HG02973 (cell line): Measurements from ENCODE around the gene FAM131A.

ENCODE experiments used
- ATAC-seq: cut with Tn5 transposase; IDR thresholded peaks from one replicate; pipeline ENCODE4 v1.9.1; 2021; ENCODE audit warnings: moderate library complexity; ENCODE audit not compliant: unreplicated experiment

The FAM131A gene, protein sequence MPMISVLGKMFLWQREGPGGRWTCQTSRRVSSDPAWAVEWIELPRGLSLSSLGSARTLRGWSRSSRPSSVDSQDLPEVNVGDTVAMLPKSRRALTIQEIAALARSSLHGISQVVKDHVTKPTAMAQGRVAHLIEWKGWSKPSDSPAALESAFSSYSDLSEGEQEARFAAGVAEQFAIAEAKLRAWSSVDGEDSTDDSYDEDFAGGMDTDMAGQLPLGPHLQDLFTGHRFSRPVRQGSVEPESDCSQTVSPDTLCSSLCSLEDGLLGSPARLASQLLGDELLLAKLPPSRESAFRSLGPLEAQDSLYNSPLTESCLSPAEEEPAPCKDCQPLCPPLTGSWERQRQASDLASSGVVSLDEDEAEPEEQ

DNA sequence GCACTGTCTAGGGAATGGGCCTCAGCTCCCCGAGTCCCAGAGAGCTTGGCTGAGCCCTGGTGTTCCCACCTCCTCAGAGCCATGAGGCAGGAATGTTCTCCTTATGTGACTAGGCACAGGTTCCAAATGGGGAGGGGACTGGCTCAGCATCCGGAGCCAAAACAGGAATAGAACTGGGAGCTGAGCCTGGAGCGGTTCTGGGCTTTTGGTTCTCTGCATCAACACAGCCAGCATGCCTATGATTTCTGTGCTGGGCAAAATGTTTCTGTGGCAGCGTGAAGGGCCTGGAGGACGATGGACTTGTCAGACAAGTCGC, at the start of gene FAM131A:
FAM131A (plus strand) TSS at position 202 of the 316 bp plus-strand sequence; CDS start at position 233, 31 bp downstream.
- ATAC-seq: no peak

DNA sequence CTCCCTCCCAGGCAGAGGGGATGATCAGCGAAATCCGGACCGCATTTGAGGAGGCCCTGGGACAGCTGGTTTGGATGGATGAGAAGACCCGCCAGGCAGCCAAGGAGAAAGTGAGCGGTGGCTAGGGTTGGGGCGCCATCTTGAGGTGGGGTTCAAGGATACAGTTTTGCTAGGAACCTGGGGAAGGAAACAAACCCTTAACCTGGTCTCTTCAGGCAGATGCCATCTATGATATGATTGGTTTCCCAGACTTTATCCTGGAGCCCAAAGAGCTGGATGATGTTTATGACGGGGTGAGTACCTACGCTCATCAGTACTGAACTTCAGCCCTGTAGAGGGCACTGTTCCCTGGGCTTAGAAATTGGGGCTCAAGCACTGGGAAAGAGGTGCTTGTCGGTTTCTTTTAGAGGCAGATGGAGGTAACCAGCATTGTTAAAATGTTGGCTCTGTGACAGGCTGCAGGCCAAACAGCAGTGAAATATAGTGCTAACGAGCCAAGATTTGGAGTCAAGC, 47.9 kb upstream of the FAM131A start:
- no peak for ATAC-seq

DNA sequence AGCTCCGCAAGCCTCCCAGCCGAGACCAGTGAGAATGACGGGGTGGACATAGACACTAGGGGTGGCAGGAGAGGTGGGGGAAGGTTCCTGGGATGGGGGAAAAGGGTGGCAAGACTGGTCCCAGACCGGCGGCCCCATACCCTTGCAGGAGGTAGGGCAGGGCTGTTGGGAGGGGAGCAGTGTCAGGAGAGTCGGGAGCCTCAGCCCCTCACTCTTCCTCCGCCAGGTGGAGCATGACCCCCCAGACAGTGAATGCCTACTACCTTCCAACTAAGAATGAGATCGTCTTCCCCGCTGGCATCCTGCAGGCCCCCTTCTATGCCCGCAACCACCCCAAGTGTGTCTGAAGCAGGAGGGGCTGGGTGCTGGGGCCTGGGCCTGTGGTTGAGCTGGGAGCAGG, 47.1 kb upstream of the FAM131A start:
- ATAC-seq: no peak

DNA sequence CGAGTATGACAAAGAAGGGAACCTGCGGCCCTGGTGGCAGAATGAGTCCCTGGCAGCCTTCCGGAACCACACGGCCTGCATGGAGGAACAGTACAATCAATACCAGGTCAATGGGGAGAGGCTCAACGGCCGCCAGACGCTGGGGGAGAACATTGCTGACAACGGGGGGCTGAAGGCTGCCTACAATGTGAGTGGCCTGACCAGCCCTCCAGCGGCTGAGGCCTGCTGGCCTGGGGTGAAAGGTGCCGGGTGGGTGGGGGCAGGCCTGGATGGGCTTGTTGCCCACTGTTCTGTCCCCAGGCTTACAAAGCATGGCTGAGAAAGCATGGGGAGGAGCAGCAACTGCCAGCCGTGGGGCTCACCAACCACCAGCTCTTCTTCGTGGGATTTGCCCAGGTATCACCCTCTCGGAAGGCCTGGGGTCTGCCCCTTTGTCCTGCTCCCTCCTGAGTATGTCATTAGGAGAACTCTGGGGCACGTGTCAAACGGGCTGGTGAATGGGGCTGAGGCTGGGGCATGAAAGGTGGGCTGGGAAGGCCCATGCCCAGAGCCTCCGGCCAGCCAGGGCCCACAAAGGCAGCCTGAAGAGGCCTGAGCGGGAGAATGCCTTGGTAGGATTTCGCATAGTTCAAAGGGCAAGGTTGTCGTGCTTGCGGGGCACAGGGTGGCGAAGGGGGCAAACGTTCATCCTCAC, 46.2 kb upstream of the FAM131A start:
- no peak for ATAC-seq

DNA sequence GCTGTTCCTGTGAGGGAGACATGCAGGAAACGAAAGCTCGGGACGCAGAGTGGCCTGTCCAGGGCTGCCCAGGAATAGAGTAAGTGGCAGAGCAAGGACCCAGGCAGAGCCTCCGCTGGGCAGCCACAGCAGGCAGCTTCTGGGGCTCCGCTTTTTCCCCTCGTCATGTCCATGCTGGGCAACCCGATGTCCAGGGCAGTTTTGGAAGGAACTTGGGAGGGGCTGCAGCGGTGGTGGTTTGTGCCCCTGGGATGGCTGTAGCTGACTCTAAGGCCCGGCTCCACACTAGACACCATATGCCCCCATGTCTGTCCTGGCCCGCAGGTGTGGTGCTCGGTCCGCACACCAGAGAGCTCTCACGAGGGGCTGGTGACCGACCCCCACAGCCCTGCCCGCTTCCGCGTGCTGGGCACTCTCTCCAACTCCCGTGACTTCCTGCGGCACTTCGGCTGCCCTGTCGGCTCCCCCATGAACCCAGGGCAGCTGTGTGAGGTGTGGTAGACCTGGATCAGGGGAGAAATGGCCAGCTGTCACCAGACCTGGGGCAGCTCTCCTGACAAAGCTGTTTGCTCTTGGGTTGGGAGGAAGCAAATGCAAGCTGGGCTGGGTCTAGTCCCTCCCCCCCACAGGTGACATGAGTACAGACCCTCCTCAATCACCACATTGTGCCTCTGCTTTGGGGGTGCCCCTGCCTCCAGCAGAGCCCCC, 45.5 kb upstream of the FAM131A start:
- ATAC-seq: no peak

DNA sequence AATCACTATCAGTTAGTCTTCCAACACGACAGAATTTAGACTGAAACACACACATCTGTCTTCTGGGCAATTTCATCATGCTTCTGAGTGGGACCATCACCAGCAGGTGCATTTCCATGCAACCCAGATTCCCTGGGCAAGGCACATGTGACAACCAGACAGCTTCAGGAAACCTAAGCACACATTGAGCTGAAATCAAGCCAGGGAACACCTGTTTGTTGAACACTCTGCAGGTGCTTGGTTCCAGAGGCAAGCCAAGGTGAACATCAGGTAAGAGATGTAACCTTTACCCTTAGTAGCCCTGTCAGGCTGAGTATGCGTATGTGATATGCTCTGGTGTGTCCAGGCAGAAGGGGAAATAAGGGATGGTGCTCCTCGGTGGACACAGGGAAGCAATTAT, 41.6 kb upstream of the FAM131A start:
- ATAC-seq: no peak

DNA sequence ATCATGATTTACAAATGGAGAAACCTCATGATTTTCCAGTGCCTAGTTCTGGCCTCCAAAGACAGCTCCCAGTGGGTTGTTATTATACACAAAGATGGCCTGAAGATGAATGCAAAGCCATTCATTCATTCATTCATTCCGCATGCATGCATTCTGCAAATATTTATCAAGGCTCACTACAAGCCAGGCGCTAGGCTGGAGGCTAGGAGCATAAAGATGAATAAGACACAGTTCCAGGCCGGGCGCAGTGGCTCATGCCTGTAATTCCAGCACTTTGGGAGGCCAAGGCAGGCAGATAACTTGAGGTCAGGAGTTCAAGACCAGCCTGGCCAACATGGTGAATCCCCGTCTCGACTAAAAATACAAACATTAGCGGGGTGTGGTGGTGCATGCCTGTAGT, 40.8 kb upstream of the FAM131A start:
- no peak for ATAC-seq

DNA sequence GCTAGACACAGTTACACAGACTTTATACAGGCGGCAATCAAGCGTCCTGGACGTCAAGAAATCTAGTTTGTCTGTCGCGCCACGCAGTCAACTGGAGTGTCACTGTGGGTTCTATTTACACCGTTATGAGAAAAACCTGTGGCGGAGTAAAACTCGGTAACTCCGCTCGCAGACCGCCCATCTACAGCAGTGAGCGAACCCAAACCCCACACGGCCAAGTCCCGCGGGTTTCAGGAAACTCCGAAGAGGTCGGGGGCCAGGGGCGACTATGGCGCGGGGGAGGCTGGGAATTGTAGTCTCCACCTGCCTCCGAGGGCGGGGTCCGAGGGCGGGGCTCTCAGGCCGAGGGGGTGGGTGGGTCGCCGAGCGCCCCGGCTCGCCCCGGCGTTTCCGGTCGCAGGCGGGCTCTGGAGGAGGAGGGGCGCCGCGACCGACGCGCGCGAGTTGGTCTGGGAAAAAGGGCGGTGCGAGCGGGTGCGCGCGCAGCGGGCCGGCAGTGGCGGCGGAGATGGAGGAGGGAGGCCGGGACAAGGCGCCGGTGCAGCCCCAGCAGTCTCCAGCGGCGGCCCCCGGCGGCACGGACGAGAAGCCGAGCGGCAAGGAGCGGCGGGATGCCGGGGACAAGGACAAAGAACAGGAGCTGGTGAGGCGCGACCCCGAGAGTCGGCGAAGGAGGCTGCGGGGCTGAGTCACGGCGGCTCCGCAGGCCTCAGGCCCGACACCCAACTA, 38.5 kb upstream of the FAM131A start, which contains the start of gene PSMD2:
PSMD2 (plus strand) TSS at position 483 of the 729 bp plus-strand sequence; CDS start at position 509, 26 bp downstream.
- ATAC-seq: peak; percentile 91

DNA sequence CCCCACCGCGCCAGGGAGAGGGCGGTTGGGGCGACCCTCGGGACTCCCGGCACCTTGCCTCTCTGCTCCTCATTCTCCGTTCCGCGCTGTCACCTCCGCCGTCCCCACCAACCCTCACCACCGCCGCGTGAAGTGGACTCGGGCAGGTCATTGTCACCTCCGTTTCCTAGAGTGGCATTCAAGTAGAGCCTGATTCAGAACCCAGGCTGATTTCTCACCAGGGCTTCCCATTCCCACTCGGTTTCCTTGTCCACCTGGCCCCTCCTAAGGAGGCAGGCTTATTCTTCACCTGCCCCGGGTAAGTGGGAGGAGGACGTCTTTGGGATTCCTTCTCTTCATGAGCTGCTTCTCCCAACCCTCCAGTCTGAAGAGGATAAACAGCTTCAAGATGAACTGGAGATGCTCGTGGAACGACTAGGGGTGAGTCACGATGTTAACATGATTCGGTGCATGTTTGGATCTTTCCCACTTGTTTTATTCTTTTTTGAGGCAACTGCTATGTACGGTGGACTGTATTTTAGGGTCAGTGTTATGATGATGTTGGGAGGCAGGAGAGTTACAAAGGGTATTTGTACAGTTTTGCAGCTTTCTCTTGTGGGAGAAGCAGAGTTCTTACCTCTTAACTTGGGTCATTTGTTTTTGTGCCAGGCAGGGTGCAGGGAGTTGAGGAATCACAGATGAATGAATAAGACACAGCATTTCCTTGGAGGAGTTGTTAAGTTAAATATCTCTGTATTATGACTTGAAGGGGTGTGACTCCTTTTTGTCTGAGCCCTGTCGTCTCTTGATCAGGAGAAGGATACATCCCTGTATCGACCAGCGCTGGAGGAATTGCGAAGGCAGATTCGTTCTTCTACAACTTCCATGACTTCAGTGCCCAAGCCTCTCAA, 37.7 kb upstream of the FAM131A start:
- ATAC-seq: no peak

DNA sequence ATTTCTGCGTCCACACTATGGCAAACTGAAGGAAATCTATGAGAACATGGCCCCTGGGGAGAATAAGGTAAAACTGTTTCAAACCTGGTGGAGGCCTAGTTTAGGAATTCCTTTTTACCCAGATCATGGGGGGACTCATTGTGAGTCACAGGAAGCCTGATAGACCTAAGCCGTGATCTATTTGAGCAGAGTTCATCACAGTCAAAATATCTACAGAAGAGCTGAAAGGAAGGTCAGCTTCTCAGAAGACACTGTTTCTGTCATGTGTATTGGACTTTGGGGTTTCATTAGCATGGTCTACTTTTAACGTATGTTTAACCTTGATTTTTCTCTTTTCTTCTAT, 37.1 kb upstream of the FAM131A start:
- ATAC-seq: no peak

DNA sequence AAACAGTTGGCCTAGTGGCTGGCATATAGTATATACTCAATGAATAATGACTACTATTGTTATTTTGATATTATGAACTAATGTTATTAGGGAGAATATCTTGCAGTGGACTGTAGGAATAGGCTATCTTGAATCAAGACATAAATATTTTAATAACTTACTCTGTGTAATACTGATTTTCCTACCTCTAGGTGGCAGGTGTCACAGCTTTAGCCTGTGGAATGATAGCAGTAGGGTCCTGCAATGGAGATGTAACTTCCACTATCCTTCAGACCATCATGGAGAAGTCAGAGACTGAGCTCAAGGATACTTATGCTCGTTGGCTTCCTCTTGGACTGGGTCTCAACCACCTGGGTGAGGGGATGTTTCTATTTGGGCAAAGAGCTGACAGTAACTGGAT, 31.8 kb upstream of the FAM131A start:
- no peak for ATAC-seq

DNA sequence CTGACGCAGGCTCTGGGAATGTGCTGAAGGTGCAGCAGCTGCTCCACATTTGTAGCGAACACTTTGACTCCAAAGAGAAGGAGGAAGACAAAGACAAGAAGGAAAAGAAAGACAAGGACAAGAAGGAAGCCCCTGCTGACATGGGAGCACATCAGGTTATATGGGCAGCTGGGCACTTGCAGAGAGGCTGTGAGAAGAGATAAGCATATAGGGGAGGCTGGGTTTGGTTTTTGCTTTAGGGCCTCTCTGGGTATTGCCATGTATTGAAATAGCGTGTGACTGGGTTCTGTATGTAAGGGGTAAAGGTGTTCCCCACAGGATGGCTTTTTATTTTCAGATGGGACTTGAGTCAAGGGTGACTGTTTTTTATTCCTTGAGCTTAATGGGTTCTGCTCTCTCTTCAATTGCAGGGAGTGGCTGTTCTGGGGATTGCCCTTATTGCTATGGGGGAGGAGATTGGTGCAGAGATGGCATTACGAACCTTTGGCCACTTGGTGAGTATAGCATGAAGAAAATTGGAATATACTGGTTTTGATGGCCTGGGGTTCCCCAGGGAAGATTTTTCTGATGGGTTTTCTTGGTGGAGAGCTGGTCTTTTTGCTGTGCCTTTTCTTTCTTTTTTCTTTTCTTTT, 30.9 kb upstream of the FAM131A start:
- no peak for ATAC-seq

DNA sequence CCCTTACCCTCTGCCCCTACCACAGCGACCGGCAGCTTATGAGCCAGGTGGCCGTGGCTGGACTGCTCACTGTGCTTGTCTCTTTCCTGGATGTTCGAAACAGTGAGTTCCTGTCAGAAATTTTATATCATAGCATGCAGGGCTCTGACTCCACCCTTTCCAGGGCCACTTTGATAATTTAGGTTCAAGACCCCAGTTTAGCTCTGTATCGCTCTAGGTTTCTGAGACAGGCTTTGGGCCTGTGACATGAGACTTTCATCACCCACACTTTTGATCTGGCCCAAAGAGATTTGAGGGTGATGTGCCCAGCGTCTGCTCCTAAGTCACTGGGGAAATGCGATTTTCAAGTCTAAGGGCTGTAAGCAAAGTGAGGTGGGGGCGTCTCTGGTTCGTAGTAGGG, 29.5 kb upstream of the FAM131A start:
- no peak for ATAC-seq

DNA sequence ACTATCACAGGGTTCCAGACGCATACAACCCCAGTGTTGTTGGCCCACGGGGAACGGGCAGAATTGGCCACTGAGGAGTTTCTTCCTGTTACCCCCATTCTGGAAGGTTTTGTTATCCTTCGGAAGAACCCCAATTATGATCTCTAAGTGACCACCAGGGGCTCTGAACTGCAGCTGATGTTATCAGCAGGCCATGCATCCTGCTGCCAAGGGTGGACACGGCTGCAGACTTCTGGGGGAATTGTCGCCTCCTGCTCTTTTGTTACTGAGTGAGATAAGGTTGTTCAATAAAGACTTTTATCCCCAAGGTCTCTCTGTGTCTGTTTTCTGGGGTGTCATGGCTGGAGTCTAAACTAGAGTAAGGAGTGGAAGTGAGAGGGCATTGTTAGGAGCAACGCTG, 28.7 kb upstream of the FAM131A start:
- ATAC-seq: no peak

DNA sequence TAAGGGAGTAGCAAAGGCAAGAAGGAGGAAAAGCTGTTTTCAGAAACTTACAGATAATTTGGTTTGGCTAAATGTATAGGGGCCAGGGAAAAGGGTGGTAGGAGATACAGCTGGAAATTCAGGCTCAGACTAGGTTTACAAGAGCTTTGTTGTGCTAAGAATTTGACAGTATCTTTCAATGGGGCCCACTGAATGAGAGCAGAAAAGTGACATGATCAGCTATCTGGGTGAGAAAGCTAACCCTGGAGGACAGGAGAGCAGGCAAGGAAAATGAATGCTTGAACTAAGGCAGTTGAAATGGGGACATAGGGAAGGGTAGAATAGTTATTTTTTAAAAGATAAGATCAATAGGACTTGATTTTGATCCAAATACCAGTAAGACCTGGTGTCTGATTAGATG, 25.8 kb upstream of the FAM131A start:
- no peak for ATAC-seq

DNA sequence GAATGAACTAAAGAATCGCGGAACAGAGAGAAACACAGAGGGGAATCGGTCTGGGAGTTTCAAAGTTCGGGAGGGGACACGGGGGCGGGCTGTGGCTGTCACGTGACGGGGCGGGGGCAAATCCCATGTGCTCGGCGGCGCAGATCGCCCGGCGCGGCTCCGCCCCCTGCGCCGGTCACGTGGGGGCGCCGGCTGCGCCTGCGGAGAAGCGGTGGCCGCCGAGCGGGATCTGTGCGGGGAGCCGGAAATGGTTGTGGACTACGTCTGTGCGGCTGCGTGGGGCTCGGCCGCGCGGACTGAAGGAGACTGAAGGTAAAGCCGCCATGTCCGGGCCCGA, 23.1 kb upstream of the FAM131A start, which contains the start of gene EIF4G1:
EIF4G1 (plus strand) TSS at position 244 of the 337 bp plus-strand sequence. CDS start 1,191 bp downstream, outside the sequence.
- peak; percentile 78 for ATAC-seq

DNA sequence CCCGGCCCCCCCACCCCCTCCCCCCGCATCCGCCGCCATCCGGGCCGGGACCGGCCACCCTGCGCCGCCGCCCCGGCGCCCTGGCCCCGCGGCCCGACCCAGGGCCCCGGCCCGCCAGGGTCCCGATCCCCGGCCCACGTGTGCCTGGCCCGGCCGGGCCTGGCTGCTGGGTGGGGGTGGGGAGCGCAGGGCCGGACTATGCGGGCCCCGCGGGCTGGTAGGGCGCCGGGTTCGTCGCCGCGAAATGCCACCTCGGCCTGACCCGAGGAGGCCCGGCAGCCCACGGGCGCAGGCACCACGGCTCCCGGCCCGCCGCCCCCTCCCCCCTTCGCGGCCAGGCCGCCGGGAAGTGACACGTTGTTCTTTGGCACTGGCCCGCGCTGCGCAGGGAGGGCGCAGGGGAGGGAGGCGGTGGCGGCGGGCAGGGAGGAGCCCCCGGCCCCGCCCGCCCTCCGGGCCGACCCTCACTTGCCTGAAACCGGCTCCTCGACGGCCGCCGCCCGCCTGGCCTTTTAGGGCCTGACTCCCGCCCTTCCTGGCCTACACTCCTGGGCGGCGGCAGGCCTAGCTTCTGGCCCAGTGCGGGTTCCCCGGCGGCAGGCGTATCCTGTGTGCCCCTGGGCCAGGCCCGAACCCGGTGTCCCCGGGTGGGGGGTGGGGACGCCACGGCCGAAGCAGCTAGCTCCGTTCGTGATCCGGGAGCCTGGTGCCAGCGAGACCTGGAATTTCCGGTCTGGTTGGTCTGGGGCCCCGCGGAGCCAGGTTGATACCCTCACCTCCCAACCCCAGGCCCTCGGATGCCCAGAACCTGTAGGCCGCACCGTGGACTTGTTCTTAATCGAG, 22.5 kb upstream of the FAM131A start:
- peak; percentile 39 for ATAC-seq

DNA sequence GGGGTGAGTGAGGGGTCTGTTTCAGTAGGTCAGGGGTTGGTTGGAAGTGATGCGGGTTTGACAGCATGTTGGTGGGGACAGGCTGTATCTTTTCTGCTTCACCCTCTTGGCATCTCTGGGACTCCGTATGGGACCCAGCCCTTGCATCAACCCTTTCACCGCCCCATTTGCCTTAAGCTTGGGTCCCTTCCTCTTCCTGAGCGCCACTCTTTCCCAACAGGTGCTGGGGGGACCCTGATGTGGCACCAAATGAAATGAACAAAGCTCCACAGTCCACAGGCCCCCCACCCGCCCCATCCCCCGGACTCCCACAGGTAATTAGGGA, 21.9 kb upstream of the FAM131A start:
- ATAC-seq: no peak
